HG03175 (cell line): ENCODE data around the gene SUSD4.

Experiments
- ATAC-seq: cut with Tn5 transposase; IDR thresholded peaks from one replicate; pipeline ENCODE4 v1.9.1; 2021; ENCODE audit warnings: mild to moderate bottlenecking, moderate library complexity; ENCODE audit not compliant: unreplicated experiment

The SUSD4 gene

DNA sequence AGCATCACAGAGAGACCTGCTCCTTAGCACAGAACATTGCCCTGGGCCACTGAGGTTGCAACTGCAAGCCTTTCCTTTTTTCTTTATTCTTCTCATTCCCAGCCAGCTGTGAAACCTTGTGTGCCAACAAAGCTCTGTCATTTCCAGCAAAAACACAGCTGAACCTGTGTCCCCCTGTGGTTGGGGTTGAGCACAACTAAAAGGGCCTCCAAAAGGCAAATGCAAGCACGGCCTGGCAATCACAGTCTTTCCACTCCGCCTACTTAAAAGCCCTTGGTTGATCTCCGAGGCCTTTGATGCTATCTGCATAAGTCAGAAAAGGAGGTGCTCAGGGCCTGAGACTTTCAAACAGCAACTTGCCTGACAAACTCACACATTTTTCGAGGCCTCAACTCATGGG is 32.7 kb downstream of the SUSD4 start:
- no peak for ATAC-seq

DNA sequence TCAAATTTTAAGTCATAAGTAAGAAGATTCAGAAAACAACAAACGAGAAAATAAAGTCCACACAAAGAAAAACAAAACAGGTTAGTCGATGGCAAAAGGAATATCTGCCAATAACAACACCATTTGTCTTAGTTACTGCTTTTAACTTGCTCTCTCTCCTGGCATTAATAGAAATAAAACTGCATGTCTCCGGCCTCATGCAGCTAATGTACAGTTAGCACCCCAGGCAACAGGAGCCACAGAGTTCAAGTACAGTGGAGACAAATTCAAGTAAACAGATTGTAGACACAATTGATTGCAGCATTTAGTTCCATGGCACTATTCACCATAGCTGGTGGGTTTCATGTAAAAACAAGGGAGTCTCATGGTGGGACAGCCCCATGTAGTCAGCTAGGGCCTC is 33.5 kb downstream of the SUSD4 start:
- no peak for ATAC-seq

DNA sequence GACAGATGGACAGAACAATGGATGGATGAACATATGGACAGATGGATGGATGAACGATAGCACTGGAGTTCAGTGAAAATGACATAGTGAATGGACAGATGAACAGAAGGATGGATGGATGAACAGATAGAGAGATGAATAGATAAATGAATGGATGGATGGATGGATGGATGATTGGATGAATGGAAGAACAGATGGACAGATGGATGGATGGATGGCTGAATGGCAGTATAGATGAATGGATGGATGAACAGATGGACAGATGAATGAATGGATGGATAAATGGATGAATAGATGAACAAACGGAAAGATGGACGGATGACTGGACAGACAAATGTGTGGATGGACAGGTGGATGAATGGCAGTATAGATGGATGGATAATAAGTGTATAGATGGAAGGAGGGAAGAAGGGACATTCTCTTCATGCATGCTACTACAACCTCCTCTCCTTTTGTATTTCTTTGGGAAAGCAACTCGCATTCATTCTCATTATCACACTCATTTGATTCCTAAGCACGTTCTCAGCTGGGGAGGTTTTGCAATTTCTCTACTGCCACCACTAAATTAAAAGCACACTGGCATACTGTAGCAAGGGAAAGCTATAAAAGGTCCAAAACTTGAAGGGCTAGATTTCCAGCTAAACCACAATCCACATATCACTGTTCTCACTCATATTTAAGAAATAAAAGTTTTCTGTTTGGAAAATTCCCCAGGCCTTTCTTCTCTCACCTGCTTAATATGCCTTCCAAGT is 34.1 kb downstream of the SUSD4 start:
- ATAC-seq = no peak

DNA sequence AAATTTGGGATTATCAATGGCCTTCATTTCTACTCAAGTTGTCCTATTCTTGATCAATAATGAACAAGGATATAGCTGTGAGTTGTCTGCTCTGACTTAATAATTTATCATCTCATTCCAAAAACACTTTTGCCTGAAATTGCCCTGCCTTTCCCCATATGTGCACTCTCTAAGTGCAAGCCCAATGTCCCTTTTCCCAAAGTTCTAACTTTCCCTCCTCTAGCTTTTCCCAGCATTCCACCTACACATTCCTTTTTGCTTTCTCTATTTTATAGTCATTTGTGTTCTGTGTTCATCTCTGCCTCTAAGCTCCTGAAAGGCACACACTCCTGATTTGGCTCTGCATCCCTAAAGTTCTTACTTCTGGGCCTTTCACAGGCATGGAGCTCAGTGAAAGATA is 34.7 kb downstream of the SUSD4 start:
- no peak for ATAC-seq

DNA sequence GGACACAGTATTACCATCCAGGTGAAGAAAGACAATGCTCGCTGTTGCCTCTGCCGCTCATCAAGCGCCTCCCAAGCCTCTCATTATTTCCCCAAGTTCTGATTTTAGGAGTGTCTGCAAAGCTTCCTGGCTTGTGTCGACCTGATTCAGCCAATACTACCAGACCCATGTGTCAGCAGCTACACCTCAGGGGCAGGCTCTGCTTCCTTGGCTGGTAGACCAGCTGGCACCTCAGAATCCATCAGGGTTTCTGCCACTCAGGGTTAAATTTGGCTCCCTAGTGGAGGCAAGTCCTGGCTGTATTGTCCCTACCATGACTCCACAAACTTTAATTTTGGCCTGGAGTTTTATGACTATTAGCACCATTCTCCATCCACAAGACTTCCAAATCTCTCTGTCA is 35.4 kb downstream of the SUSD4 start:
- ATAC-seq = no peak

DNA sequence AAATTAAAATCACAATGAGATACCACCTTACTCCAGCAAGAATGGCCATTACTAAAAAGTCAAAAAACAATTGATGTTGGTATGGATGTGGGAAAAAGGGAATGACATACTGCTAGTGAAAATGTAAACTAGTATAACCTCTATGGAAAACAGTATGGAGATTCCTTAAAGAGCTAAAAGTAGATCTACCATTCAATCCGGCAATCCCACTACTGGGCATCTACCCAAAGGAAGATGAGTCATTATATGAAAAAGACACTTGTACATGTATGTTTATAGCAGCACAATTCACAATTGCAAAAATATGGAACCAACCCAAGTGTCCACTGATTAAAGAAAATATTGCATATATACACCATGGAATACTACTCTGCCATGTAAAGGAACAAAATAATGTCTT is 37.2 kb downstream of the SUSD4 start:
- no peak for ATAC-seq

DNA sequence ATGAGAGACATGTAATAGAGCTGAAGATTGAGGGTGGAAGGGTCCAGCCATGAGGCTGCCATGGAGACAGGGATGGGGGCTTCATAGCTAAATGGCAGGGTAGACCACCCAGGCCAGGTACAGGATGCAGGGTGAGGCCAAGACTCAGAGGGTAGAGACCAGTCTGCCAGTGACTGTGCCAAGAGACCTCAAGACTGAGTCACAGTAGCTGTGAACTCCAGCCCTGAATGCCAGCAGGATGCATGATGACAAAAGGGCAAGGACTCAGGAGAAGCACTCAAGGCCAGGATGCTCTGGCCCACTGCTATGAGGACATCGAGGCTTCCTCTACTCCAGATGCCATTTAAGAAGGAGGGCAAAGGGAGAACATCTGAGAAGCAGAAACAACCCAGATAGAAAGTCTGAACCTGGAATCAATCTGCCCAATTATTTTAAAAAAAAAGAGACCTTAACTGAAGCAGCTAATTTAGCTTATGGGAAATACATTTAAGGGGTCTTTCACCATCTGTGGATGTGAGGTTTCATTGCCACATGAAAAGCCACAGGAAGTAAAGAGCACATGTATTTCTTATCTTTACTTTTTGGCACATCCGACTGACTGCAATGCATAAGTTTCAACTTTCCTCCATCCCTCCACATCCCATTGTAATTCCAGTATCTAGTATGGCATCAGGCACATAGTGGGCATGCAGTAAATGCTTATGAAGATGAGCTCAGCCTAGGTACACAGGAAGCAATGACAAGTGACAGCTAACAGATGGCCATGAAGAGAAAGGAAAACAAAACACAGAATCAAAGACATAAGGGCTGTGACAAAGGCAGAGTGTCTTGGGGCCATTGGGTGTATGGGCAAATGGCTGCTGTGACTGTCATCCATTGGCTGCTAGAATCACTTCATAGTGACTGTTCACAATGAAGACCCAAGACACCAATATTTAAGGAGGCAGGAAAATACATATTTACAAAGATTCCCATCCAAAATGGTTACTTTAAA is 40.2 kb downstream of the SUSD4 start:
- no peak for ATAC-seq

DNA sequence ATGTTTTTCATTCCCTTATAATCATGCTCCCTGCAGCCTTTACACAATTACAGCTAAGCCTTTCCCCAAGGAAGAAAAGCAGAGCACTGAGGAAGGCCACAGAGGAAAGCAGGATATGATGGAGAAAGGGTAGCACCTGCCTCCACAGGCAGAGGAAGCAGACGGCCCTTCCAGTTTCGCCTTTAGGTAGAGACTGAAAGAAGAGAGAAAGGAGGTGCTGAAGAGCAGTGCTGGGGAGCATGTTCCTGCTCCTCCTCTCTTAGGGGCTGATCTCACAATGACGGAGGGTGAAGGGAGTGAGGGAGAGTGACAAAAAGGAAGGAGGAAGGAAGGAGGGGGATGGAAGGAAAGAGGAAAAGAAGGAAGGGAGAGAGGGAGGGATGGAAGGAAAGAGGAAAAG is 41.1 kb downstream of the SUSD4 start:
- ATAC-seq = no peak

DNA sequence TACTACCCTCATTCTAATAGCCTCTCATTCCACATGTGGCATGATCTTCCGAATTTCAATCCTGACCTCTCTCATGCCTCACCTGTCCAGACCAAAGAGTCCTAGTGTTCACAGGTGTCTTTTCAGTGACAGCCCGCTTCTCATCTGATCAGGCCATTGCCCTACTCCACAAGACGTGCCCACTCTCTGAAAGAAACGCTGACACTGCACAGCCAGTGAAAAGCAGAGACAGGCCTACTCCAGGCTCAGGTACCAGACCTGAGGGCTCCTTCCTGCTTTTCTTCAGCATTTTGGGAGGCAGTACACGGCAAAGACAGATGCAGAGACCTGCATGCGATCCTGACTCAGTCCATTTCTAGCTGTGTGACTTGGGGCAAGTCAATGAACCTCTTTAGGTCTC is 43.0 kb downstream of the SUSD4 start:
- ATAC-seq = no peak

DNA sequence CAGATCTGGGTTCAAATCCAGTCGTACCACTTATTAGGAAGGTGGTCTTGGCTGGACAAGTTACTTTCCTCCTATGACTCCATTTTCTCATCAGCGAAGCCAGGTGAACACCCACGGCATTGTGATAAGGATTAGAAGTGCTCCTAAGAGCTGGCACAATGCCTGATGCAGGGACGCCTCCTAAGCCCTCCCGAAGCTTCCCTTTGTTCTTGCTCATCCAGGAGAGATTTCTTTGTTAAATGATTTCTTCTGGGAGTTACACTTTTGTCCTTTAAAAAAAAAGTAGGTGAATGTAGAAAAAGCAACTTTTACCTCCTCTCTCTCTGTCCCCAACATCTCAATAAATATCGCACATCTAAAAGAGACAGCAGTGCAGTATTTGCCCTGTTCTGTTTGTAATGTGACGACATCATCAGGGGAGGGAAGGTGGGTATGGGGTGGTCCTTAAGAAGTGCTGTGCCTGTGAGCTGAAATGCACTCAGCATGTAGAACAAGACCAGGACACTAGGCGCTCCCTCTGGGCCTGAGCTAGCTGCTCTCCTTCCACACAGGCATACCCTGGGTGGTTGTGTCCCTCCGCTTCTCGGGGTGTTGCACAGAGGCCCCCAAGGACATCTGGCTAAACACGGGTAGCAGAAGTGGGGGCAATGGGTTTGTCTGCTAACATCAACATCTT is 43.9 kb downstream of the SUSD4 start:
- ATAC-seq = no peak

DNA sequence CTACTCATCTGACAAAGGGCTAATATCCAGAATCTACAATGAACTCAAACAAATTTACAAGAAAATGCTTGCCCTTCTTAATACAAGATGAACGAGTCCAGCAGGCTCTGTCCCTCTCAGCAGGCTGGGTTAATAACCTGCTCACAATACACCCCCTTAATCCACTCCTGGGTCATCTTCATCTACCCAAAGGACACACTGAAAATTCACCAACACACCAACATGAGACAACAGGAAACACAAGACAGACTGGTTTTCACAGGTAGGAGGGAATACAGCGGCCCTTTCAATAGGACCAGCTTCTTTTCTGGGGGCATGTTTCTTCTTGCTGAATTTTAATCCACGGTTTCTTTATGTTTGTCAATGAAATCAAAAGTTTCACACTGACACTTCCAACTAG is 44.6 kb downstream of the SUSD4 start:
- ATAC-seq = no peak

DNA sequence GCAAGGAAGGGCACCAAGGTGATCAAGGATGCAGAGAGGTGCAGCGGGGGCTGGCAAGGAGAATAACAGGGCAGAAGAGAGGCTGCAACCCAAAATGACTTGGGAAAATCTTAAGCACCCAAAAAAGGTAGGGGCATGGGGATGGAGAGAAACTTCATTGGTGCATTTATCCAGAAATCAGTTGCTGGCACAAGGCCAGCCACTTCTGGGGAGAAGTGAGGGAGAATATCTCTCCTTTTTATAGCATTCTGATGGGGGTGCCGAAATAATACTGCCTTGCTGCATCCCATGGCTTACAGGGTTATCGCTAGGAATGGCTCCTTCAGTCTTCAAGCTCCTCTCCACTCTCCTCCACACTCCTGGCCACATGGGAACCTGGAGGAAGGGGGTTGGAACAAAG is 47.9 kb downstream of the SUSD4 start:
- no peak for ATAC-seq

DNA sequence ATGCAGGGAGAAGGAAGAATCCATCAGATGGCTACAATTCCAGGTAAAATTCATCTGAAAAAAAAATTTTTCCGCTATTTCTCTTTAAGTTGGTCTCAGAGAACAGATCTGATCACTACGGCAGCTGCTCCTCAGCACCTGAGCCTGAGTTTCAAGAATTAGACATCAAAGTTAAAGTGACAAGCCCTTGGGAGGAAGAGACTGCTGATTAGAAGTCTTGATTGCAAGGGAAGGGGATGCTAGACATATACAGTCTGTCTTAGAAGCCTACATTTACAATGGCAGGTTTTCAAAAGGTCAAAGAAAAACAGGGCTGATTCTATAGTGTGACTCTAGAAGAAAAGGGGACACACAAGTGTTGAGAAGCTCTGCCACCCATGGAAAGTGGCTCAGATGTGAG is 48.3 kb downstream of the SUSD4 start:
- no peak for ATAC-seq

DNA sequence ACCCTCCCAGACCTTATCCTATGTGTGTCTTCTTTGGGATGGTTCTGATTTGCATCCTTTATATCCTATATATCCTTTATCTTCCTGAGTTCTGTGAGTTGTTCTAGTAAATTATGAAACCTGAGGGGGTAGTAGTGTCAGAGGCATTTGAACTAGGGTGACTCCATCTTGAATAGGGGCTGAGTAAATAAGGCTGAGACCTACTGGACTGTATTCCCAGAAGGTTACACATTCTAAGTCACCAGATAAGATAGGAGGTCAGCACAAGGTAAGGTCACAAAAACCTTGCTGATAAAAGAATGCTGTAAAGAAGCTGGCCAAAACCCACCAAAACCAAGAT is 50.6 kb downstream of the SUSD4 start:
- no peak for ATAC-seq

DNA sequence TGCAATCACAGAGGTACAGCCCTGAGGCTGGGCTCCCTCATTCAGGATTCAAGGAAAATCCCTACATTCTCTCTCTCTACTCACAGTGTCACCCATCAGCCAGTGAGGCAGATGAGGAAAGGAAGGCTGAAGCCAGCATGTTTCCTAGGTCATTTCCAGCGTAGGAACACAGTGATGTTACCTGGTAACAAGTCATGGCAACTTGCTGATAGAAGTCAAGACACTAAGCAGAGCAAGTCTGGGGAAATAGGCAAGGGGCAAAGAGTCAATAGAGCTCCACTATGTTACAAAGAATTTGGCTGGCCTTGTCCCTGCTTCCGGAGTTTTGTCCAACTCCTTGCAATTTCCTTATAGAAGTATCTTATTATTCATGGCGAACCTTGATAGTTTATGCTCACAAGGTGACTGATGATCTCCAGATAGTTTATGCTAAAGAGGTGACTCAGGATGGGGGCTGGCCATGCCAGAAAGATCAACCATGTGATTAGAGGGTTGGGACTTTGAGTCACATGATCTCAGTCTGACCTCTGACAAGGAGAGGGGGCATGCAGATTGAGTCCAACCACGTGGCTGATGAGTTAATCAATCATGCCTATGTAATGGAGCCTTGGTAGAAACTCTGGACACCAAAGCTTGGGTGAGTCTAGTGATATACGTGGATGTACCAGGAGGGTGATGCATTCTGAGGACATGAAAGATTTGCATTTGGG is 51.1 kb downstream of the SUSD4 start:
- ATAC-seq = no peak

DNA sequence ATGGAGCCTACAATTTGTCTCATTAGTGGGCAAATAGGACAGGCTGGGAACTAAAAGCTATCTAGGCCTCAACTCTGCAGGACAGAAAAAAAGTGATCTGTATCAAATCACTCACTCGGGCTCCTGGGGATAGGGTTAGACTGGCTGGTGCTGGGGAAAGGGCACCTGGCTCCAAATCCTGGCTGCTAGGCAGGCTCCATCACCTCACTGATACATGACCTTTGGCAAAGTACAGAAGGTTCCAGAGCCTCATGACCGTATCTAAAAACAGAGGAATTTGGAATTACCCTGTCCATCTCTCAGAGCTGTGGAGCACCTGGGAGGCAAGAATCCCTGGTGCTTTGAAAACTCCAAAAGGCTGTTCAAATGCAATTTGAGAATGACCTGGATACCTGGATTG is 51.7 kb downstream of the SUSD4 start:
- ATAC-seq = no peak

DNA sequence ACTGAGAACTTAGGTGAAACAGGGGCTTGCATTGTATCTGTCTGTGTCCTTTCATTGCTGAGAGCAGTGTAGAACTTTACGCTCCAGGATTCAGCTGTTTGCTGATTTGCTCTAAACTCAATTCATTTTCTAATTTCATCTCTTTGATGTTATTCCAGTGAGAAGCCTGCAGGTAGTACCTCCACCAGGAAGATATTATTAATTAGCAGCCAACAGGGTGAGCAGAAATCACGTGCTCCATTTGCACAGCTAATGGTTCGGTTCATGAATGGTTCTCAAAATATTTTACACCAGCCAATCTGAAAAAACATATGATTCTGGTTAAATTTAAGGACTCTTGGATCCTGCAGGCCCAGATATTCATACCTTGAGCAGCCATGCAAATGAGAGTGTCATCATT is 52.1 kb downstream of the SUSD4 start:
- ATAC-seq = no peak

DNA sequence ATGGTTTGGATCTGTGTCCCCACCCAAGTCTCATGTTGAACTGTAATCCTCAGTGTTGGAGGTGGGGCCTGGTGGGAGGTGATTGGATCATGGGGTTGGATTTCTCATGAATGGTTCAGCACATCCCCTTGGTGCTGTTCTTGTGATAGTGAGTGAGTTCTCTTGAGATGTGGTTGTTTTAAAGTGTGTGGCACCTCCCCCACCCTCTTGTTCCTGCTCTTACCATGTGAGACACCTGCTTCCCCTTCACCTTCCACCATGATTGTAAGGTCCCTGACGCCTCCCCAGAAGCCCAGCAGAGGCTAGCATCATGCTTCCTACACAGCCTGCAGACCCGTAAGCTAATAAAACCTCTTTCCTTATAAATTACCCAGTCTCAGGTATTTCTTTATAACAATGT is 55.8 kb downstream of the SUSD4 start:
- no peak for ATAC-seq

DNA sequence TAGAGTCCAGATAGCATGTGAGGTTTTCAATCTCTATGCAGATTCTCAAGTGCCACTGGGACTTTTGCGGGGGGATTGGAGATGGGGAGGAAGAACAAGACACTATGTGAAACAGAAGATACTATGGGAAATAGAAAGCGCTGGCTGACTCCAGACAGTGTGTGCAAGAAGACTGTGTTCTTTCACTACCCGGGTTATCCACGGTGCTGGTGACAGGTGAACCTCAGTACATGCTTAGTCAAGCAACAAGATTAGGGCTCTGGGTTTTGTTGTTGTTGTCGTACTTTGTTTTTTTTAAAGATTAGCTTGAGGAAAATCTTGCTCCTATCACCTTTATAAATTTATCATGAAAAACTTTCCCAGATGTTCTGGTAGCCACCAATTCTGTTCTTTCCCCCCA is 56.4 kb downstream of the SUSD4 start:
- no peak for ATAC-seq

DNA sequence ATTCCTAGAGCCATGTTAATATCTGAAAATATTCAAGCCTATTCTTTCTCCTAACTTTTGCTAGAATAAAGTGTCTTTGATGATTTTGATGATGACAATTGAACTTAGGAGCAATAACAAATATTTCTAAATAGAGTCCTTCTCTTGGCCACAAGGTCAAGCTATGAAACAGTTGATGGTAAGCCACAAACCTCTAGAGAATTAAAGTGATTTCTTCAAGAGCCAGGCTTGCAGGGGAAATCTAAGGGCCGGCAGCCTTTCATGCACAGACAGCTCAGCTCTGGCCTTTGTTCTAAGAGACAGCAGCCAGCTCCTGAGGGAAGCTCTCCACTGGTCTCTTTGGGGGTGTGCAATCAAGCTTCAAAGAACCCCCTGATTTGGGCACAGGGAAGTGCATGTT is 59.0 kb downstream of the SUSD4 start:
- ATAC-seq = no peak

DNA sequence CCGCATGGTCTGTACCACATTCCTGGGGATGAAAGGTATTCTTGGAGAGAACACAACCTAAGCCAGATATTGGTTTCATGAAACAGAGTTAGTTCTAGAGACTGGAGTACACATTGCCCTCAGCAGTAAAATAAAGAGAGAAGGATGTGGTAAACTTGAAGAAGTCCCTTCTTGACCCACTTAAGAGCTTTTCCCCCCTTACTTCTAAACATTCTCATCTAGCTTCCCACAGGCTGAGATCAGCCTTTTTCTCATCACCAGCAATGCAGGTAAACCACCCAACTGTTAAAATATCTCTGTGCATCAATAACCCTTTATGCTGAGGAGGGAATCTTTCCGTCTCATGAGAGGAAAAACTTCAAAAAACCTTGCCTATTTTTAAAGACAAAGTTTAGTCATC is 62.6 kb downstream of the SUSD4 start:
- ATAC-seq = no peak
